Measurements from ENCODE around the gene STARD8.

DNA sequence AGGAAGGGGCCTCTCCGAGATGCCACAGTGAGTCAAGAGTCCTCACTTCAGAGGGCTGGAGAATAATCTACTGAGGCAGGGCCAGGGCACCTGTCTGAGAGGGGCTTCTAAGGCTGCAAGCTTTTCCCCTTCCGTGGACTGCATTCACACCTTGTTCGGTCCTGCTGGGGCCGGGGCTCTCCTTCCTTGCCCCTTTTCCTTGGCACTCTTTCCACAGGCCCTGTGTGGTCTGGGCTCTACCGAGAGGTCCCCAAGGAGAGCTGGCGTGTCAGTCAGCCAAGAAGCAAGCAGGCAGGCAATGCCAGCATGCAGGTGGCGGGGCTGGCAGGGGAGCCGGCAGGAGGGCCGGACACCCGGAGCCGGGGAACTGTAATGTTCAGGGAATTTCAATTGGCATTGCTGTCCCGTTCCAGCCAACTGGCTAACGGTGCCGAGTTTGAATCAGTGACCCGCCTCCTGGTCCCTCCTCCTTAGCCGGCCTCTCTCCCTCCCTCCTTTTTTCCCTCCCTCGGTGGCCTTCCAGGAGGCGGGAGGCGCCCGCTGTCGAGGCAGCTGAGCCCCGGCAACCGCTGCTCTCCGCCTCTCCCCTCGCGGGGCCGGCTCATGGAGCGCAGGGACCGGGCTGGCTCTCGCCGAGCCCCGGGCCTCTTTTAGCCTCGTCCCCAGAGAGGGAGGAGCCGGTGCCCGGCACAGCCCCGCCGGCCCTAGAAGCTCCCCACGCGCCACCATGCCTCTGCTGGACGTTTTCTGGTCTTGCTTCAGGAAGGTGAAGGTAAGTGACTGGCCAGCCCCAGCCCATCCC is at the start of gene STARD8:
- TF ChIP-seq, protein P1, sequence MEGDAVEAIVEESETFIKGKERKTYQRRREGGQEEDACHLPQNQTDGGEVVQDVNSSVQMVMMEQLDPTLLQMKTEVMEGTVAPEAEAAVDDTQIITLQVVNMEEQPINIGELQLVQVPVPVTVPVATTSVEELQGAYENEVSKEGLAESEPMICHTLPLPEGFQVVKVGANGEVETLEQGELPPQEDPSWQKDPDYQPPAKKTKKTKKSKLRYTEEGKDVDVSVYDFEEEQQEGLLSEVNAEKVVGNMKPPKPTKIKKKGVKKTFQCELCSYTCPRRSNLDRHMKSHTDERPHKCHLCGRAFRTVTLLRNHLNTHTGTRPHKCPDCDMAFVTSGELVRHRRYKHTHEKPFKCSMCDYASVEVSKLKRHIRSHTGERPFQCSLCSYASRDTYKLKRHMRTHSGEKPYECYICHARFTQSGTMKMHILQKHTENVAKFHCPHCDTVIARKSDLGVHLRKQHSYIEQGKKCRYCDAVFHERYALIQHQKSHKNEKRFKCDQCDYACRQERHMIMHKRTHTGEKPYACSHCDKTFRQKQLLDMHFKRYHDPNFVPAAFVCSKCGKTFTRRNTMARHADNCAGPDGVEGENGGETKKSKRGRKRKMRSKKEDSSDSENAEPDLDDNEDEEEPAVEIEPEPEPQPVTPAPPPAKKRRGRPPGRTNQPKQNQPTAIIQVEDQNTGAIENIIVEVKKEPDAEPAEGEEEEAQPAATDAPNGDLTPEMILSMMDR (conservative IDR thresholded peaks at IDR 0.05; ENCODE audit: low read depth, low read length), result no peak
- TF ChIP-seq EZH2 (IDR thresholded peaks at IDR 0.05; ENCODE audit: low read length, unreplicated experiment), result no peak

All from PC-3 (cell line).